Activated T-helper 17 cell treated with anti-CD3 and anti-CD28 coated beads, Interleukin-2, amount 50 U/mL, for 72 hours (primary cell): ENCODE results near the gene RINL. TPM values are rescaled to one million over a fixed set of nuclear protein-coding genes. Genes with fewer than 3 reads are reported as not detected.
"Not testable (repeated sequence)": the region's sequence is repeated elsewhere in the genome, so short reads cannot be mapped to it uniquely, and the experiment has no call there.

ENCODE experiments used
- ATAC-seq: fragments of 150-1000 bp; cut with Tn5 transposase; replicated peaks from 2 replicates; pipeline ENCODE4 v1.10.0; 2021; ENCODE audit warnings: mild to moderate bottlenecking, moderate library complexity
- H3K27ac Mint-ChIP-seq: one replicate; pipeline ENCODE4 v1.8.0; 2022; ENCODE audit warnings: mixed read lengths
- H3K27me3 Mint-ChIP-seq: one replicate; pipeline ENCODE4 v1.8.0; 2022; ENCODE audit warnings: mixed read lengths
- H3K36me3 Mint-ChIP-seq: one replicate; pipeline ENCODE4 v1.8.0; 2022; ENCODE audit warnings: low read depth, mild to moderate bottlenecking, mixed read lengths
- H3K4me1 Mint-ChIP-seq: one replicate; pipeline ENCODE4 v1.8.0; 2022; ENCODE audit warnings: mixed read lengths
- H3K4me3 Mint-ChIP-seq: one replicate; pipeline ENCODE4 v1.8.0; 2022; ENCODE audit warnings: mild to moderate bottlenecking, mixed read lengths
- H3K9me3 Mint-ChIP-seq: one replicate; pipeline ENCODE4 v1.8.0; 2022; ENCODE audit warnings: mixed read lengths
- total RNA-seq, 2 donors: library from RNA; stranded (reverse); gene quantifications; one replicate each; pipeline ENCODE4 v1.2.3, GENCODE V29; 2022

Gene RINL
- total RNA-seq, 2 donors from 2014 or later = 92.3 to 156 TPM

DNA sequence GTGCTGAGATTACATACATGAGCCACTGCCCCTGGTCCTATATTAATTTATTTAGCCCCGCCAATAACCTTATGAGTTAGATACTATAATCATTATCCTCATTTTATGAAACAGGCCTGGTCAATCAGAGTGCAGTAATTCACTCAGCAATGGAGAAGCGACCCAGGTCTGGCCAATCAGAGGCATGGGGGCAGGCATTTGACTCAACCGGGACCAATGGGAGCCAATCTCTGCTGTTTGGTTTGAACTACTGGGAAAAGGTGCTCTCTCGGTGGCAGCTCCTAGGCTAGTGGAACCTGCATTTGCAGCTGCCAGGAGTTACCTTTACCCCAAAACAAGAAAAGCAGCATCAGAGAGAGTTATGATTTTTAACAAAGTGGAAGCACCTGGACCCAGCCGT, 14.8 kb upstream of the RINL start:
- ATAC-seq = no peak
- peaks cover 18% of the 10 kb centered on the region for H3K36me3 Mint-ChIP-seq

DNA sequence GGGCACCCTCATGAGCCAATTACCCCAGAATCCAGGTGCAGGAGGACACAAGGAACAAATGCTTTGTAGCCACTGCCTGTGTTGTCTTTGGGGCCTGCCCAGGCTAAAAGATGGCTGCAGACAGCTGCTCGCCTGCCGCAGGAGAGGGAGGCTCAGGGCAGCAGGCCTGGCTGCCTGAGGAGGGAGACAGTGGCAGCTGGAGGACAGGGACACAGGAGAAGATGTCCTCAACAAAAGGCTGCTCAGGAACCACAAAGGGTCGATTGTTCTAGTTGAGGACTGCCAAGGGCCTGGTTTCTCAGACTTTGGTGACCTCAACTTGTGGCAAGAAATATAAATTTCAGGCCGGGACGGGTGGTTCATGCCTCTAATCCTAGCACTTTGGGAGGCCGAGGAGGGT, 13.7 kb upstream of the RINL start:
- Mint-ChIP-seq H3K36me3 (peaks cover 18% of the 10 kb centered on the region), H3K4me1 (no peaks in the 10 kb centered on the region), H3K9me3 (no peaks in the 10 kb centered on the region), H3K27me3 (no peaks in the 10 kb centered on the region), H3K4me3 (no peak overlapping the region), H3K27ac (no peak overlapping the region)
- ATAC-seq = no peak

More for the DNA sequence above, 14.8 kb upstream of the RINL start:
- no peaks in the 10 kb centered on the region for H3K9me3 Mint-ChIP-seq
- H3K27me3 Mint-ChIP-seq = no peaks in the 10 kb centered on the region
- no peak overlapping the region for H3K27ac Mint-ChIP-seq
- no peaks in the 10 kb centered on the region for H3K4me1 Mint-ChIP-seq
- H3K4me3 Mint-ChIP-seq = no peak overlapping the region

DNA sequence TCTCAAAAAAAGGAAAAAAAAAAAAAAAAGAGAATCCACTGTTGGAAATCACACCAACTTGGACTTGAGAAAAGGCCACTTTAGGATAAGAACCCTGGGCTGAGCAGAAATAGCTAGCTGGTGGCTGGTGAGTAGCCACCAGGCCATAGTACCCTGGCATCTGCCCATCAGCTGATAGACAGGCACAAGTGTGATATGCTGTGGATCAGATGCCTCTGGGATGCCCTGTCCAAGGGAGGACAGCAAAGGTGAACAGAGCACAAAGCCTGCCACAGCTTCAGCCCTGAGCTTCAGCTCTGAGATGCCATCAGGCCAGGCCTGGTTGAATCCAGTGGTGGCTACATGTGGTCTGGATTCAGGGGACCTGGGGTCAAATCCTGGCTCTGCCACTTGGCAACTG, 12.6 kb upstream of the RINL start:
- Mint-ChIP-seq H3K4me3 (no peak overlapping the region), H3K27ac (no peak overlapping the region), H3K4me1 (no peaks in the 10 kb centered on the region), H3K27me3 (no peaks in the 10 kb centered on the region), H3K9me3 (no peaks in the 10 kb centered on the region), H3K36me3 (peaks cover 18% of the 10 kb centered on the region)
- ATAC-seq = no peak

DNA sequence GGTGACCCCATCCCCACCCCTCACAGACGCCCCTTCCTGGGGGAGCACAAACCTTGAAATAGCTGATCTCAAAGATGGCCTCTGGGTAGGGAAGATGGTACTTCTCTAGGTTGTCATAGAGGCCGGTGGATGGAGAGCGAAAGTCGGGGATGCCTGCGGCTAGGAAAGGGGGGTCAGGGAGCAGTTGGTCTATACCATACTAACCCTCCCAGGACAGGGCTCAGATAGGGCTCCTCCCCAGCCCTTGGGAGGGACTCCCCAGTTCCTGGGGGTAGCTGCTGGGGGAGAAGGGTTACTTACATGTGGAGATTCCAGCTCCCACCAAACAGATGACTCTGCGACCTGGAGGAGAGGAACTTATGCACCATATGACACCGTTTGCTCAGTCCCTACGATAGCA, 11.7 kb upstream of the RINL start:
- Mint-ChIP-seq H3K27ac (no peak overlapping the region), H3K4me3 (no peak overlapping the region), H3K4me1 (no peaks in the 10 kb centered on the region), H3K9me3 (no peaks in the 10 kb centered on the region), H3K27me3 (no peaks in the 10 kb centered on the region), H3K36me3 (peaks cover 18% of the 10 kb centered on the region)
- ATAC-seq = no peak

DNA sequence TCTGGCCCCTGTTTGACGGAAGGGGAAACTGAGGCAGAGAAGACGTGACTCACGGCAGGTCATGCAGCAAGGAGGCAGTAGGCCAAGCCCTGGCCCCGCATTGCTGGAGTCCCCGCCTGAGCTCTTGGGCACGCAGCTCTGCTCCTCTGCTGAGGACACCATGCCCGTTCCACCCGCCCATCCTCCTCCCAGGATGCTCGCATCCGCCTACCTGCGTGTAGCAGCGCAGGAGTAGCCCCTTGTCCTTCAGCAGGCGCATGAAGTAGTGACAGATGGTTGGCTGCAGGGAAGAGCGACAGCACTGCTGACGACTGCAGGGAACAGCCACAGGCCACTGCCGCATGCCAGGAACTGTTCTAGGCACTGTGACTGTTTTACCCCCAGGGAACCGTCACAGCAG, 10.8 kb upstream of the RINL start:
- H3K36me3 Mint-ChIP-seq = peaks cover 18% of the 10 kb centered on the region
- no peak for ATAC-seq
- H3K27ac Mint-ChIP-seq = no peak overlapping the region
- no peaks in the 10 kb centered on the region for H3K9me3 Mint-ChIP-seq
- no peaks in the 10 kb centered on the region for H3K4me1 Mint-ChIP-seq
- H3K4me3 Mint-ChIP-seq = no peak overlapping the region
- no peaks in the 10 kb centered on the region for H3K27me3 Mint-ChIP-seq

DNA sequence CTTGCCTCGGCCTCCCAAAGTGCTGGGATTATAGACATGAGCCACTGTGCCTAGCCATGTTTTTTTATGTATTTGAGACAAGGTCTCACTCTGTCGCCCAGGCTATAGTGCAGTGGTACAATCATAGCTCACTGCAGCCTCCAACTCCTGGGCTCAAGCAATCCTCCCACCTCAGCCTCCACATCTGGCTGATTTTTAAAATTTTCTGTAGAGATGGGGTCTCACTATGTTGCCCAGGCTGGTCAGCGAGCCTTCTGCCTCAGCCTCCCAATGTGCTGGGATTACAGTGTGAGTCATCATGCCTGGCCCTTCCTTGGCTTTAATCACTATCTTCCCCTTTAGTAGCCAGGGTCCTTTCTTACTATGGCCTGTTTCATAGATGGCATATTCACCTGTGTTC, 6.6 kb upstream of the RINL start:
- H3K27ac Mint-ChIP-seq, H3K27me3 Mint-ChIP-seq, H3K9me3 Mint-ChIP-seq, H3K4me3 Mint-ChIP-seq, H3K4me1 Mint-ChIP-seq, ATAC-seq: not testable (repeated sequence)
- H3K36me3 Mint-ChIP-seq = peaks cover 33% of the 10 kb centered on the region

DNA sequence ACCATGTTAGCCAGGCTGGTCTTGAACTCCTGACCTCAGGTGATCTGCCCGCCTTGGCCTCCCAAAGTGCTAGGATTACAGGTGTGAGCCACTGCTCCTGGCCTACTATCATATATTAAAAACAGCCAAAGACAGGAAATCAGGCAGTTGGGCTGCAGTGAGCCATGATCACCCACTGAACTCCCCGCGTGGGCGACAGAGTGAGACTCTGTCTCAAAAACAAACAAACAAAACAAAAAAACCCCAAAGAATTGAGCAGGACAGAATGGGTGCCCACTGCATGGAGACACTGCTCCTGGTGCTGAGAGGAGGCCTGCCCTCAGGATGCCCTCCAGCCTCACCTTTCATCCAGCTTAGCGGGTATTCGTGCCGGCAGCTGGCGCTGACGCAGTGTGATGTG, 5.2 kb upstream of the RINL start:
- no peak for ATAC-seq
- H3K4me3 Mint-ChIP-seq = no peak overlapping the region
- H3K27me3 Mint-ChIP-seq = no peaks in the 10 kb centered on the region
- H3K36me3 Mint-ChIP-seq = peaks cover 19% of the 10 kb centered on the region
- no peaks in the 10 kb centered on the region for H3K9me3 Mint-ChIP-seq
- H3K4me1 Mint-ChIP-seq = peaks cover 10% of the 10 kb centered on the region
- no peak overlapping the region for H3K27ac Mint-ChIP-seq

DNA sequence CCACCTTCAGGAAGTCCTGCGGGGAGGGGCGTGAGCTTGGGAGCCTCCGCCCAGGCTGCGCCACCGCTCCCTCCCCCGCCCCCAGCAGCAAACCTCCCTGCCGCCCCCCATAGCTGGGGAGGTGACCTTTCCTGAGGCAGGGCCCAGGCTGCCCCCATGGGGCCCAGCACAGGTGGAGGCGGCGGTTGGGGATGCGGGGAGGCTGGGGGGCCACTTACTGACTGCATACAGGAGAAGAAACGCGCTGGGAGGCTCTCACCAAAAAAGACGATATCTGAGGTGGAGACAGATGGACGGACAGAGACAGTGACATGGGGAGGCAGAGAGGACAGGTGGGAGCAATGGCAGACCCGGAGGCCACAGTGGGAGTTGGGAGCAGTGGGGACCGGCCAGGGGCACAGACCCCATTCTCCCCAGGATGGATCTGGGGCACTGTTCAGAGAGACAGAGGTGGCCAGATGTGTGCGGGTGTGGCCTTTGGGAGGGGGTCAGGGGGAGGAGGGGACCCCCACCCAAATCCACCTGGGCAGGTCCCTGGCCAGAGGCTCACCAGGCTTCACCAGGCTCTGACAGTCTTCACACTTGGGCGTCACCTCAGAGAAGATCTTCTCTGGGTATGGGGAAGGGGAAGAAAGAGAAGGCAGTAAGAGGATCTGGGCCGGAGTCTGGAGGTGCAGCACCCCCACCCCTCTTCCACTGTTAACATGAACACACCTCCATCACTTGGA, 3.0 kb upstream of the RINL start:
- H3K9me3 Mint-ChIP-seq = no peaks in the 10 kb centered on the region
- H3K27me3 Mint-ChIP-seq = no peaks in the 10 kb centered on the region
- no peak for ATAC-seq
- H3K36me3 Mint-ChIP-seq = peaks cover 33% of the 10 kb centered on the region
- H3K27ac Mint-ChIP-seq = peak overlapping the region; percentile 25
- H3K4me1 Mint-ChIP-seq = peaks cover 14% of the 10 kb centered on the region
- H3K4me3 Mint-ChIP-seq = no peak overlapping the region

DNA sequence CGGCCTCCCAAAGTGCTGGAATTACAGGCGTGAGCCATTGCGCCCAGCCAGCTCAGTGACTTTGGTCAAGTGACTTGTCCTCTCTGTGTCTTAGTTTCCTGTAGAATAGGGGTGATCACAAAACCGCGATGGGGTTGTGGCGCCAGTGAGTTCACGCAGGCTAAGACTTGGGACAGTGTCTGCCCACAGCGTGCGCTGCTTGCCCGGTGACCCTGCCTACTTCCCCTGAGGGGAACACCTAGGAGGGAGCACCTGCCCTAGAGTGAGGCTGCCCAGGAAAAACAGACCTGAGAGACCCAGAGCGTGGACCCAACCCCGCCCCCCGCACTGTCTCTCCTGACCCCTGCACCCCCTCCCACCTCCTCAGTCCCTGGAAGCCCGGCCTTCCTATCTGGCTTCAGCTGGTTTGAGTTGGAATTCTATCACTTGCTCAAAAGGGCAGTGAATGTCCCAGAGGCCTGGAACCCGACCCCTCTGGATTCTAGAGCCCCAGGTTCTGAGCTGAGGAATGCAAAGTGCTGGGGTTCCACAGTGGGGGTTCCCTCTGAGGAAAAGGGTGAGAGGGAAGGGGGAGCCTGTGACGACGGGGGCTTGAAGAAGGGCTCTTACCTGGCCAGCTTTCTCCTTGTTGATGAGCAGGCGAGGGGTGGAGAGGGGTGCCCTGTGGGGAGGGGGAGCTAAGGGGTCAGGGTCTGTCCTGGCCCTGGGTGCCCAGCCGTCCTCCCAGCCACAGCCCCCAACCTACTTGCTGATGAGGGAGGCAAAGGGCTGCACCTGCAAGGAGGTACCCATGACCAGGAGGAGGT, 2.2 kb upstream of the RINL start:
- ATAC-seq = no peak
- Mint-ChIP-seq H3K9me3 (no peaks in the 10 kb centered on the region), H3K4me3 (no peak overlapping the region), H3K27me3 (no peaks in the 10 kb centered on the region), H3K27ac (peak overlapping the region; percentile 46), H3K36me3 (peaks cover 41% of the 10 kb centered on the region), H3K4me1 (peaks cover 14% of the 10 kb centered on the region)

DNA sequence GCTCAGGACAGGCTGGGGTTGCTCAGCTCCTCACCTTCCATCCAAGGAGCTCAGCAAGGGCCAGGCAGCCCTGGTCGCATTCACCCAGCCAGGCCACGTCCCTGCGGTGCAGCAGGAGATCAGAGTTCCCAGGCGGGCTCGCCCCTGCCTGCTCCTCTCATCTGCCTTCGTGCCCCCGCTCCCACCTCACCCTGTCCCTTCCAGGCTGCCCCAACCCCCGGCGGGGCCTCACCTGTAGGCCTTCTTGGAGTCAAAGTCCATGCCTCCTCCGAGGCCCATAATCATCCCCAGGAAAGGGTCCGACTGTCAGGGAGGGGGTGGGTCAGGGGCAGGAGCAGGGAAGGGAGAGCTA, 1.3 kb upstream of the RINL start:
- Mint-ChIP-seq H3K27ac (no peak overlapping the region), H3K36me3 (peaks cover 47% of the 10 kb centered on the region), H3K9me3 (no peaks in the 10 kb centered on the region), H3K4me1 (peaks cover 14% of the 10 kb centered on the region), H3K4me3 (no peak overlapping the region), H3K27me3 (no peaks in the 10 kb centered on the region)
- no peak for ATAC-seq

DNA sequence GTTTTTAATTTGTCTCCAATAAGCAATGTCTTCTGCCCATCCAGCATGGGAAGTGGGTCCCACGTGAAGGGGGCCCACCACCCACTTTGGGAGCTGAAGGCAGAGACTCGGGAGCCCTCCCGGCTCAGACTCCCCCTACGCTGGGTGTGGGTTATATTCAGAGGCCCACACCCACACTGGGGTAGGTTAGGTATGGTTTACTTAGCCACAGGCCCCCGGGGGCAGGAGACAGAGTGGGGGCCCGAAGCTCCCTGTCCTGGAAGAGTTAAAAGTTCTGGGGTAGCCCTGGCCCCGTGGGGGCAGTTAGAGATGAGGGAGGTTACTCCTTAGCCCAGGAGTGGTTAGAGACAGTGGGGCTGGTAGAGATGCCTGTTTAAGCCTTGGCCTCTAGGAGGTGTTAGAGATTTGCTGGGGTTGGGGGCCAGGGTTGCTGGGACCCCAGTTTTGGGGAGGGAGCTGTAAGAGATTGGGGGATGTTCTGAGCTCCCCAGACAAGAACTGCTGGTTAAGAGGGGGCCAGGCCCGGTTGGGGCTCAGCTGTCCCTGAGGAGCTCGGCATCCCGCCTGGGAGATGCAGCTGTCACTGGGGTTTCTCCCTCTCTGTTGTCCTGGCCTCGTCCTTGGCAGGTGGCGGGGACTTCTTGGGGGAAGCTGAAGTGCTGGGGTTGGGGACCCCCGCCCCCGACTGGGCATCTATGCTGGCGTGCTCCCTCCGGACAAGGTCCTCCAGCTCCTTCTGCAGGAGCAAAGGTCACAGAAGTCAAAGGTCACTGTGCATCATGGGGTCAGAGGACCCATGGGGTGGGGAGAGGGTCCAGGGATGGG, 712 bp upstream of the RINL start:
- no peaks in the 10 kb centered on the region for H3K9me3 Mint-ChIP-seq

DNA sequence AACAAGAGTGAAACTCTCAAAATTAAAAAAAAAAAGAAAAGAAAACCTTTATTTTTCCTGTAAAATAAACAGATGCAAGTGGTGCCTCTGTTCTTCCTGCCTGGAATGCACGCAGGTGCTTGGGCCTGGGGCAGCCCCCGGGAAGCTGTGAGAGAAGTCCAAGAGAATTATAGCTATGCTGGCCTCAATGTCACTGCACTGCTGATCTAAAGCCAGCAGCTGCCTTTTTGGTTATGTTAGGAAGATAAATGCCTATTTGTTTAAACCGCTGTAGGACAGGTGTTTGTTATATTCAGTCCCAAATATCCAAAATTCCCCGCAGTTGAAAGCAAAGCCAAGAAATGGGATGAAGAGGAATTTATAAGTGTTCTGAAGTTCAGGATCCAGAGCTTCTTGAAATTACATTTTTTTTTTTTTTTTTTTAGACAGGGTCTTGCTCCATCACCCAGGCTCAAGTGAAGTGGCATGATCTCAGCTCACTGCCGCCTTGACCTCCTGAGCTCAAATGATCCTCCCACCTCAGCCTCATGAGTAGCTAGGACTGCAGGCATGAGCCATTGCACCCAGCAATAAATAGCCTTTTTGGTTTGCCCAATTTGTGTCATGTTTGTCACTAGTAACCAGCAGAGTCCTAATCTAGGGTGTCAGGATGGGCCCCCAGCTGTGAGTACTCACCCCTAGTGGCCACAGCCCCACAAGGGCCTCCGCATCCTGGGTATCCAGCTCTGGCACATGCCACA, 2.2 kb downstream of the RINL start:
- peak overlapping the region; percentile 95 for H3K4me3 Mint-ChIP-seq
- H3K9me3 Mint-ChIP-seq = no peaks in the 10 kb centered on the region
- ATAC-seq = no peak
- no peaks in the 10 kb centered on the region for H3K27me3 Mint-ChIP-seq
- peaks cover 10% of the 10 kb centered on the region for H3K4me1 Mint-ChIP-seq
- peaks cover 66% of the 10 kb centered on the region for H3K36me3 Mint-ChIP-seq
- H3K27ac Mint-ChIP-seq = peak overlapping the region; percentile 99

More for the DNA sequence above, 712 bp upstream of the RINL start:
- no peaks in the 10 kb centered on the region for H3K27me3 Mint-ChIP-seq
- peak; percentile 22 for ATAC-seq
- H3K4me1 Mint-ChIP-seq = peaks cover 14% of the 10 kb centered on the region
- H3K27ac Mint-ChIP-seq = peak overlapping the region; percentile 99
- H3K36me3 Mint-ChIP-seq = peaks cover 53% of the 10 kb centered on the region
- H3K4me3 Mint-ChIP-seq = peak overlapping the region; percentile 95

DNA sequence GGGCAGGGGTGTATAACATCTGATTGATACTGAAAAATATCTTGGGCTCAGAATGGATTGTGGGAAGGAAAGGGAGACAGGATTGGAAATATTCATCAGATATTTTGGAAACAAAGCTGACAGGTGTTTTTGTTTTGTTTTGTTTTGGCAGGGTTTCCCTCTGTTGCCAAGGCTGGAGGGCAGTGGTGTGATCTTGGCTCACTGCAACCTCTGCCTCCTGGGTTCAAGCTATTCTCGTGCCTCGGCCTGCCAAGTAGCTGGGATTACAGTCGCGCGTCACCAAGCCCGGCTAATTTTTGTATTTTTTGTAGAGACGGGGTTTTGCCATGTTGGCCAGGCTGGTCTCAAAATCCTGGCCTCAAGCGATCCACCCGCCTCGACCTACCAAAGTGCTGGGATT, 4.7 kb downstream of the RINL start:
- H3K27me3 Mint-ChIP-seq, H3K9me3 Mint-ChIP-seq, H3K4me3 Mint-ChIP-seq, ATAC-seq, H3K4me1 Mint-ChIP-seq, H3K27ac Mint-ChIP-seq: not testable (repeated sequence)
- peaks cover 90% of the 10 kb centered on the region for H3K36me3 Mint-ChIP-seq

DNA sequence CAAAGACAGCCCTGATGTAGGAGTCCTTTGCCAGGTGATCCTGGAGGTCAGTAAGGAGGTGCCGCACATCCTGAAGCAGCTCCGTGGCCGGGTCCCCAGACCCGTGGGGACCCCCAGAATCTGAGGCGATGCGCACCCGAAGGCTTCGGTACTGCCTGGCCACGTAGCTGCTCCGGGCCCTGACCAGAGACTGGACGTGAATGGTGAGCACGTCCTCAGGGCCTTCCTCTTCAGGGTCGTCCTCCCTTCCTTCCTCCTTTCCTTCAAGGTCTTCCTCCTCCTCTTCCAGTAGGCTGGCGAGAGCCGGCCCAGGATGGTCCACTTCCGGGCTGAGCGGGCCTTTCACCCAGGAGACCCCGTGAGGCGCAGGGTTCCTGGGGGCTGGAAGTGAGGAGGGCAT, 7.5 kb downstream of the RINL start:
- no peak for ATAC-seq
- H3K9me3 Mint-ChIP-seq = no peaks in the 10 kb centered on the region
- no peaks in the 10 kb centered on the region for H3K27me3 Mint-ChIP-seq
- peaks cover 89% of the 10 kb centered on the region for H3K36me3 Mint-ChIP-seq
- H3K4me1 Mint-ChIP-seq = peaks cover 10% of the 10 kb centered on the region
- peak overlapping the region; percentile 92 for H3K27ac Mint-ChIP-seq
- peak overlapping the region; percentile 90 for H3K4me3 Mint-ChIP-seq
